IMR-90 (cell line): ENCODE measurements around the gene OR52K1.

Experiments used
- BHLHE40 ChIP-seq: fragments of 150-350 bp; IDR thresholded peaks from 2 replicates; pipeline ENCODE4 v1.6.1; 2016; ENCODE audit warnings: mild to moderate bottlenecking, low read depth, low read length
- CEBPB ChIP-seq: IDR thresholded peaks from 2 replicates; pipeline ENCODE4 v1.6.1; 2012; ENCODE audit warnings: low read depth, low read length, improper control_type of control experiment
- FOS ChIP-seq: fragments of 150-350 bp; IDR thresholded peaks from 2 replicates; pipeline ENCODE4 v1.6.1; 2016; ENCODE audit warnings: low read depth, low read length
- MAFK ChIP-seq: IDR thresholded peaks from 2 replicates; pipeline ENCODE4 v1.6.1; 2012; ENCODE audit warnings: low read depth, low read length, improper control_type of control experiment
- MAZ ChIP-seq: IDR thresholded peaks from 2 replicates; pipeline ENCODE4 v1.6.1; 2012; ENCODE audit warnings: low read depth, mild to moderate bottlenecking, low read length, improper control_type of control experiment, moderate library complexity, borderline replicate concordance
- MXI1 ChIP-seq: IDR thresholded peaks from 2 replicates; pipeline ENCODE4 v1.6.1; 2012; ENCODE audit warnings: low read depth, mild to moderate bottlenecking, low read length, moderate library complexity, borderline replicate concordance
- NFE2L2 ChIP-seq: fragments of 150-350 bp; IDR thresholded peaks from 2 replicates; pipeline ENCODE4 v1.6.1; 2016; ENCODE audit warnings: low read depth, mild to moderate bottlenecking, low read length
- POLR2A ChIP-seq: IDR thresholded peaks from 2 replicates; pipeline ENCODE4 v1.6.1; 2012; ENCODE audit warnings: mild to moderate bottlenecking, low read depth, low read length
- RAD21 ChIP-seq: IDR thresholded peaks from 2 replicates; pipeline ENCODE4 v1.6.1; 2012; ENCODE audit warnings: low read length, improper control_type of control experiment
- RFX5 ChIP-seq: IDR thresholded peaks from 2 replicates; pipeline ENCODE4 v1.8.0; 2012; ENCODE audit warnings: low read depth, mild to moderate bottlenecking, low read length, moderate library complexity
- SMC3 ChIP-seq: fragments of 150-350 bp; IDR thresholded peaks from 2 replicates; pipeline ENCODE4 v1.6.1; 2016; ENCODE audit warnings: low read depth, mild to moderate bottlenecking, antibody characterized with exemption, low read length, moderate library complexity
- TF ChIP-seq, protein P1 (sequence below): conservative IDR thresholded peaks from 2 replicates; pipeline ENCODE4 v1.5.1; 2012; ENCODE audit warnings: mild to moderate bottlenecking, low read depth, low read length, improper control_type of control experiment
- TF ChIP-seq, protein P2 (sequence below): fragments of 150-350 bp; IDR thresholded peaks from 2 replicates; pipeline ENCODE4 v1.6.1; 2017; ENCODE audit warnings: mild to moderate bottlenecking, antibody characterized with exemption, low read length, low read depth
- TF ChIP-seq, protein P3 (sequence below): fragments of 150-350 bp; IDR thresholded peaks from 2 replicates; pipeline ENCODE4 v1.6.1; 2016; ENCODE audit warnings: low read depth, mild to moderate bottlenecking, low read length, moderate library complexity, borderline replicate concordance

DNA sequence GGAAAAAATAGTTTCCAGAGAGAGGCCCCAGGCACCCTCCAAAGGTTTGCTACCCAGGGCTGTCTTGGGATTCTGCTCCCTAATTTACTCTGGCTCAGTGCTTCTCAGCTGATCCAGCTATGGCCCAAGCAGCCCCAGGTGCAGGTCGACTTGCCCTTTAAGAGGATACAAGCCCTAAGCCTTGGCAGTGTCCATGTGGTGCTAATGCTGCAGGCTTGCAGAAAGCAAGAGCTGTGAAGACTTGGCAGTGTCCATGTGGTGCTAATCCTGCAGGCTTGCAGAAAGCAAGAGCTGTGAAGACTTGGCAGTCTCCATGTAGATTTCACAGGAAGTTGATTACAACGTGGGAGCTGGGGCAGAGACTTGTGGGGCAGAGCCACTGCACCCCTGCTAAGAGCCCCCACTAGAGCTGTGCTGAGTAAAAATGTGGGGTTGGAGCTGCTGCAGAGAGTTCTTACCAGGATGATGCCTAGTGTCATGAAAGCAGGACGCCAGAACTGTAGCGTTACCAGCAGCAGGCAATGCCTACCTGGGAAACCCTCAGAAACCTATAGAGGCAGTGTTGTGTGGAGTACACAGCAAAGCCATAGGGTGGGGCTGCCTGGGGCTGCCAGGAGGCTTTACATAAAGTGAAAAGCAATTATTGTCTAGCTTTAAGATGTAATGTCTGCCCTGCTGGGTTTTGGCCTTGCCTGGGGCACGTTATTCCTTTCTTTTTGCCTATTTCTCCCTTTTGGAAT, 16.1 kb upstream of the OR52K1 start:
- TF ChIP-seq SMC3 = no peak
- TF ChIP-seq, protein P1, sequence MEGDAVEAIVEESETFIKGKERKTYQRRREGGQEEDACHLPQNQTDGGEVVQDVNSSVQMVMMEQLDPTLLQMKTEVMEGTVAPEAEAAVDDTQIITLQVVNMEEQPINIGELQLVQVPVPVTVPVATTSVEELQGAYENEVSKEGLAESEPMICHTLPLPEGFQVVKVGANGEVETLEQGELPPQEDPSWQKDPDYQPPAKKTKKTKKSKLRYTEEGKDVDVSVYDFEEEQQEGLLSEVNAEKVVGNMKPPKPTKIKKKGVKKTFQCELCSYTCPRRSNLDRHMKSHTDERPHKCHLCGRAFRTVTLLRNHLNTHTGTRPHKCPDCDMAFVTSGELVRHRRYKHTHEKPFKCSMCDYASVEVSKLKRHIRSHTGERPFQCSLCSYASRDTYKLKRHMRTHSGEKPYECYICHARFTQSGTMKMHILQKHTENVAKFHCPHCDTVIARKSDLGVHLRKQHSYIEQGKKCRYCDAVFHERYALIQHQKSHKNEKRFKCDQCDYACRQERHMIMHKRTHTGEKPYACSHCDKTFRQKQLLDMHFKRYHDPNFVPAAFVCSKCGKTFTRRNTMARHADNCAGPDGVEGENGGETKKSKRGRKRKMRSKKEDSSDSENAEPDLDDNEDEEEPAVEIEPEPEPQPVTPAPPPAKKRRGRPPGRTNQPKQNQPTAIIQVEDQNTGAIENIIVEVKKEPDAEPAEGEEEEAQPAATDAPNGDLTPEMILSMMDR = no peak
- TF ChIP-seq FOS = no peak
- TF ChIP-seq, protein P2, sequence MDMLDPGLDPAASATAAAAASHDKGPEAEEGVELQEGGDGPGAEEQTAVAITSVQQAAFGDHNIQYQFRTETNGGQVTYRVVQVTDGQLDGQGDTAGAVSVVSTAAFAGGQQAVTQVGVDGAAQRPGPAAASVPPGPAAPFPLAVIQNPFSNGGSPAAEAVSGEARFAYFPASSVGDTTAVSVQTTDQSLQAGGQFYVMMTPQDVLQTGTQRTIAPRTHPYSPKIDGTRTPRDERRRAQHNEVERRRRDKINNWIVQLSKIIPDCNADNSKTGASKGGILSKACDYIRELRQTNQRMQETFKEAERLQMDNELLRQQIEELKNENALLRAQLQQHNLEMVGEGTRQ = no peak
- no peak for TF ChIP-seq POLR2A
- TF ChIP-seq RAD21 = no peak
- TF ChIP-seq MAZ = no peak
- no peak for TF ChIP-seq RFX5
- TF ChIP-seq, protein P3, sequence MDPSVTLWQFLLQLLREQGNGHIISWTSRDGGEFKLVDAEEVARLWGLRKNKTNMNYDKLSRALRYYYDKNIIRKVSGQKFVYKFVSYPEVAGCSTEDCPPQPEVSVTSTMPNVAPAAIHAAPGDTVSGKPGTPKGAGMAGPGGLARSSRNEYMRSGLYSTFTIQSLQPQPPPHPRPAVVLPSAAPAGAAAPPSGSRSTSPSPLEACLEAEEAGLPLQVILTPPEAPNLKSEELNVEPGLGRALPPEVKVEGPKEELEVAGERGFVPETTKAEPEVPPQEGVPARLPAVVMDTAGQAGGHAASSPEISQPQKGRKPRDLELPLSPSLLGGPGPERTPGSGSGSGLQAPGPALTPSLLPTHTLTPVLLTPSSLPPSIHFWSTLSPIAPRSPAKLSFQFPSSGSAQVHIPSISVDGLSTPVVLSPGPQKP = no peak
- no peak for TF ChIP-seq CEBPB
- no peak for TF ChIP-seq MAFK
- no peak for TF ChIP-seq BHLHE40
- TF ChIP-seq NFE2L2 = no peak
- TF ChIP-seq MXI1 = no peak
